DOHH2 (cell line): Measurements from ENCODE around the gene GDF9.

Source experiments
- H3F3A ChIP-seq: fragments of 200-600 bp; sonication (generic), shearing (Covaris generic); 2 replicates; pipeline ENCODE4 v1.6.0; 2016; ENCODE audit warnings: antibody characterized with exemption, mild to moderate bottlenecking; ENCODE audit not compliant: control insufficient read depth, insufficient read depth
- H3K27ac ChIP-seq: fragments of 200-600 bp; sonication (generic); 2 replicates; pipeline ENCODE4 v1.5.1; 2014; ENCODE audit warnings: low read depth, mild to moderate bottlenecking, low read length, moderate library complexity
- H3K27me3 ChIP-seq: fragments of 200-600 bp; sonication (generic); 2 replicates; pipeline ENCODE4 v1.6.1; 2014; ENCODE audit warnings: mild to moderate bottlenecking, low read length, mixed read lengths; ENCODE audit not compliant: control insufficient read depth
- H3K36me3 ChIP-seq: fragments of 200-600 bp; sonication (generic); 2 replicates; pipeline ENCODE4 v1.6.1; 2014; ENCODE audit warnings: mild to moderate bottlenecking, low read length, moderate library complexity, mixed read lengths; ENCODE audit not compliant: control insufficient read depth
- H3K4me1 ChIP-seq: fragments of 200-600 bp; sonication (generic); 2 replicates; pipeline ENCODE4 v1.6.1; 2014; ENCODE audit warnings: mild to moderate bottlenecking, low read length, mixed read lengths; ENCODE audit not compliant: control insufficient read depth
- H3K4me2 ChIP-seq: fragments of 200-600 bp; sonication (generic); 2 replicates; pipeline ENCODE4 v1.6.0; 2014; ENCODE audit warnings: mild to moderate bottlenecking, low read length, moderate library complexity
- H3K4me3 ChIP-seq: fragments of 200-600 bp; sonication (generic); 2 replicates; pipeline ENCODE4 v1.5.1; 2014; ENCODE audit warnings: mild to moderate bottlenecking, low read length, mixed read lengths
- H3K79me2 ChIP-seq: fragments of 200-600 bp; sonication (generic); 2 replicates; pipeline ENCODE4 v1.6.1; 2014; ENCODE audit warnings: mild to moderate bottlenecking, low read length, mixed read lengths; ENCODE audit not compliant: control insufficient read depth
- H3K9me2 ChIP-seq: fragments of 200-600 bp; sonication (generic); replicated peaks from 2 replicates; pipeline ENCODE4 v1.6.1; 2014; ENCODE audit warnings: mild to moderate bottlenecking, low read length, mixed read lengths; ENCODE audit not compliant: control insufficient read depth
- H3K9me3 ChIP-seq: fragments of 200-600 bp; sonication (generic); 2 replicates; pipeline ENCODE4 v1.6.1; 2014; ENCODE audit warnings: antibody characterized with exemption, low read length, mixed read lengths; ENCODE audit not compliant: control insufficient read depth, insufficient read depth
- H4K20me1 ChIP-seq: fragments of 200-600 bp; sonication (generic); 2 replicates; pipeline ENCODE4 v1.6.0; 2014; ENCODE audit warnings: low read depth, mild to moderate bottlenecking, antibody characterized with exemption, low read length, moderate library complexity; ENCODE audit not compliant: control insufficient read depth, insufficient read depth
- CTCF ChIP-seq: fragments of 200-600 bp; sonication (generic); IDR thresholded peaks from one replicate; pipeline ENCODE4 v1.5.1; 2014; ENCODE audit warnings: antibody characterized with exemption, mild to moderate bottlenecking, low read depth, low read length; ENCODE audit not compliant: poor library complexity, severe bottlenecking
- EZH2phosphoT487 ChIP-seq: fragments of 200-600 bp; sonication (generic); IDR thresholded peaks from 2 replicates; pipeline ENCODE4 v1.6.1; 2017; ENCODE audit warnings: borderline replicate concordance, mild to moderate bottlenecking, antibody characterized with exemption, low read length, moderate library complexity, mixed read lengths

The GDF9 gene

GRCh38 chr5:132854301-132854700 is 12.0 kb downstream of the GDF9 start:
- no peaks in the 10 kb centered on the region for H4K20me1 ChIP-seq
- no peak overlapping the region for H3K4me3 ChIP-seq
- no peaks in the 10 kb centered on the region for H3K4me1 ChIP-seq
- no peak overlapping the region for H3K4me2 ChIP-seq
- H3K79me2 ChIP-seq, result no peaks in the 10 kb centered on the region
- no peaks in the 10 kb centered on the region for H3F3A ChIP-seq
- no peak overlapping the region for H3K27ac ChIP-seq
- 0 out of 2 replicates have a peak, but pooled peaks cover 6% of the 10 kb centered on the region for H3K27me3 ChIP-seq
- no peaks in the 10 kb centered on the region for H3K36me3 ChIP-seq
- TF ChIP-seq CTCF, result no peak
- TF ChIP-seq EZH2phosphoT487, result no peak
- H3K9me2 ChIP-seq, result no peaks in the 10 kb centered on the region
- H3K9me3 ChIP-seq, result no peaks in the 10 kb centered on the region

GRCh38 chr5:132853790-132854189 is 12.5 kb downstream of the GDF9 start:
- Histone ChIP-seq H3K9me3 (no peaks in the 10 kb centered on the region), H3K4me1 (no peaks in the 10 kb centered on the region), H3K36me3 (no peaks in the 10 kb centered on the region), H4K20me1 (no peaks in the 10 kb centered on the region), H3F3A (no peaks in the 10 kb centered on the region), H3K9me2 (no peaks in the 10 kb centered on the region), H3K27me3 (0 out of 2 replicates have a peak, but pooled peaks cover 6% of the 10 kb centered on the region), H3K79me2 (no peaks in the 10 kb centered on the region), H3K4me3 (no peak overlapping the region), H3K27ac (no peak overlapping the region), H3K4me2 (no peak overlapping the region)
- TF ChIP-seq CTCF (no peak), EZH2phosphoT487 (no peak)

GRCh38 chr5:132853323-132853722 is 12.9 kb downstream of the GDF9 start:
- Histone ChIP-seq H4K20me1 (no peaks in the 10 kb centered on the region), H3K27ac (no peak overlapping the region), H3K9me2 (no peaks in the 10 kb centered on the region), H3K9me3 (no peaks in the 10 kb centered on the region), H3K4me1 (no peaks in the 10 kb centered on the region), H3K36me3 (no peaks in the 10 kb centered on the region), H3K4me3 (no peak overlapping the region), H3F3A (no peaks in the 10 kb centered on the region), H3K27me3 (0 out of 2 replicates have a peak, but pooled peaks cover 6% of the 10 kb centered on the region), H3K4me2 (no peak overlapping the region), H3K79me2 (no peaks in the 10 kb centered on the region)
- TF ChIP-seq CTCF, result no peak
- no peak for TF ChIP-seq EZH2phosphoT487

GRCh38 chr5:132850066-132850465 is 16.2 kb downstream of the GDF9 start:
- H3K27me3 ChIP-seq, result 0 out of 2 replicates have a peak, but pooled peaks cover 6% of the 10 kb centered on the region
- H3K9me3 ChIP-seq, result no peaks in the 10 kb centered on the region
- no peaks in the 10 kb centered on the region for H3F3A ChIP-seq
- H3K4me1 ChIP-seq, result no peaks in the 10 kb centered on the region
- no peaks in the 10 kb centered on the region for H4K20me1 ChIP-seq
- H3K4me3 ChIP-seq, result no peak overlapping the region
- H3K27ac ChIP-seq, result no peak overlapping the region
- no peaks in the 10 kb centered on the region for H3K79me2 ChIP-seq
- H3K9me2 ChIP-seq, result no peaks in the 10 kb centered on the region
- TF ChIP-seq CTCF (no peak), EZH2phosphoT487 (no peak)
- no peak overlapping the region for H3K4me2 ChIP-seq
- H3K36me3 ChIP-seq, result no peaks in the 10 kb centered on the region
